ENCODE data around the gene AHSG.

- no peak for TF ChIP-seq CTCF (IDR thresholded peaks at IDR 0.05)
- TF ChIP-seq POLR2A (IDR thresholded peaks at IDR 0.05) = no peak
Measured at GRCh38 chr3:186643493-186643892, 30.6 kb downstream of the AHSG start.
